DND-41 (cell line): Measurements from ENCODE around the gene SLITRK2.

Experiments used
- ATAC-seq: fragments of 200-7000 bp; cut with Tn5 transposase; 3 replicates; pipeline ENCODE4 v1.9.1; 2021; ENCODE audit warnings: low read depth; ENCODE audit not compliant: insufficient read depth
- DNase-seq: peaks from one replicate; pipeline ENCODE4 v3.0.0-alpha.2; 2020
- H2AFZ ChIP-seq: 2 replicates; pipeline ENCODE4 v1.6.0; 2012; ENCODE audit warnings: low read depth, low read length
- H3K27ac ChIP-seq: 2 replicates; pipeline ENCODE4 v1.5.1; 2012; ENCODE audit warnings: low read length, inconsistent platforms
- H3K27me3 ChIP-seq: fragments of 200-600 bp; sonication (generic); 2 replicates; pipeline ENCODE4 v1.6.0; 2012; ENCODE audit warnings: low read length, mild to moderate bottlenecking, inconsistent platforms; ENCODE audit not compliant: insufficient read depth, poor library complexity
- H3K36me3 ChIP-seq: 2 replicates; pipeline ENCODE4 v1.5.1; 2012; ENCODE audit warnings: low read length, inconsistent platforms; ENCODE audit not compliant: insufficient read depth
- H3K4me1 ChIP-seq: 2 replicates; pipeline ENCODE4 v1.5.1; 2012; ENCODE audit warnings: mild to moderate bottlenecking, low read length; ENCODE audit not compliant: insufficient read depth
- H3K4me2 ChIP-seq: 2 replicates; pipeline ENCODE4 v1.6.0; 2012; ENCODE audit warnings: mild to moderate bottlenecking, moderate library complexity, low read length, inconsistent platforms; ENCODE audit not compliant: insufficient read depth
- H3K4me3 ChIP-seq, 2 experiments: fragments of 200-600 bp in 1 of 2; shearing (Covaris generic) in 1 of 2; 2 replicates each; pipeline ENCODE4 v1.5.1; 2012 to 2016; ENCODE audit warnings: inconsistent platforms in 2 of 2, low read length in 2 of 2, mild to moderate bottlenecking in 2 of 2, low read depth in 1 of 2, moderate library complexity in 1 of 2
- H3K79me2 ChIP-seq: 2 replicates; pipeline ENCODE4 v1.6.0; 2012; ENCODE audit warnings: low read length, inconsistent platforms; ENCODE audit not compliant: insufficient read depth
- H3K9ac ChIP-seq: 2 replicates; pipeline ENCODE4 v1.6.0; 2012; ENCODE audit warnings: low read depth, mild to moderate bottlenecking, inconsistent platforms, low read length, moderate library complexity
- H3K9me3 ChIP-seq: 2 replicates; pipeline ENCODE4 v1.5.1; 2012; ENCODE audit warnings: low read length, moderate library complexity, mild to moderate bottlenecking, inconsistent platforms; ENCODE audit not compliant: insufficient read depth, severe bottlenecking
- H4K20me1 ChIP-seq: 2 replicates; pipeline ENCODE4 v1.6.0; 2012; ENCODE audit warnings: low read length; ENCODE audit not compliant: insufficient read depth
- CTCF ChIP-seq: IDR thresholded peaks from 2 replicates; pipeline ENCODE4 v1.5.1; 2012; ENCODE audit warnings: borderline replicate concordance, low read length, moderate library complexity, mild to moderate bottlenecking; ENCODE audit not compliant: poor library complexity, severe bottlenecking; ENCODE audit errors: extremely low read depth
- EZH2 ChIP-seq: IDR thresholded peaks from 3 replicates; pipeline ENCODE4 v1.6.1; 2012; ENCODE audit warnings: borderline replicate concordance, low read depth, mild to moderate bottlenecking, moderate library complexity, low read length, inconsistent platforms; ENCODE audit not compliant: severe bottlenecking

SLITRK2 gene

GRCh38 chrX:145803508-145803907 lies 14.1 kb upstream of the SLITRK2 start:
- Histone ChIP-seq H3K4me2 (no peak overlapping the region), H2AFZ (no peak overlapping the region), H3K36me3 (no peaks in the 10 kb centered on the region), H3K4me3 (no peak overlapping the region), H3K9me3 (no peaks in the 10 kb centered on the region), H3K4me1 (no peaks in the 10 kb centered on the region), H3K79me2 (no peaks in the 10 kb centered on the region), H3K27me3 (no peaks in the 10 kb centered on the region), H3K27ac (no peak overlapping the region), H4K20me1 (no peaks in the 10 kb centered on the region), H3K9ac (no peak overlapping the region)
- ATAC-seq = no peak
- TF ChIP-seq CTCF = no peak
- TF ChIP-seq EZH2 = no peak
- no peak for DNase-seq

- H3K27ac ChIP-seq = no peak overlapping the region
- no peak overlapping the region for H3K4me2 ChIP-seq
- TF ChIP-seq EZH2 = no peak
- no peak for TF ChIP-seq CTCF
- ATAC-seq = no peak
- no peak for DNase-seq
- no peak overlapping the region for H3K4me3 ChIP-seq
- no peaks in the 10 kb centered on the region for H3K79me2 ChIP-seq
- H3K36me3 ChIP-seq = no peaks in the 10 kb centered on the region
- no peaks in the 10 kb centered on the region for H3K27me3 ChIP-seq
- H3K9me3 ChIP-seq = no peaks in the 10 kb centered on the region
- no peaks in the 10 kb centered on the region for H3K4me1 ChIP-seq
- no peak overlapping the region for H3K9ac ChIP-seq
- no peaks in the 10 kb centered on the region for H4K20me1 ChIP-seq
- H2AFZ ChIP-seq = no peak overlapping the region
Observed at GRCh38 chrX:145813081-145813480, 4.5 kb upstream of the SLITRK2 start.

- no peak overlapping the region for H3K4me2 ChIP-seq
- H4K20me1 ChIP-seq = no peaks in the 10 kb centered on the region
- DNase-seq = no peak
- H3K9ac ChIP-seq = no peak overlapping the region
- H3K9me3 ChIP-seq = no peaks in the 10 kb centered on the region
- TF ChIP-seq CTCF = no peak
- no peak overlapping the region for H2AFZ ChIP-seq
- no peak overlapping the region for H3K27ac ChIP-seq
- no peaks in the 10 kb centered on the region for H3K4me1 ChIP-seq
- no peak for ATAC-seq
- H3K36me3 ChIP-seq = no peaks in the 10 kb centered on the region
- no peaks in the 10 kb centered on the region for H3K79me2 ChIP-seq
- no peaks in the 10 kb centered on the region for H3K27me3 ChIP-seq
- H3K4me3 ChIP-seq = no peak overlapping the region
Observed at GRCh38 chrX:145816601-145817315, 871 bp upstream of the SLITRK2 start.
